GM23338 (cell line): Measurements from ENCODE around the gene RNF4.

Experiments
- TF ChIP-seq, protein P1 (sequence below): IDR thresholded peaks from one replicate; pipeline ENCODE4 v1.6.1; 2018; ENCODE audit warnings: antibody characterized with exemption; ENCODE audit not compliant: unreplicated experiment
- TF ChIP-seq, protein P2 (sequence below), 2 experiments: fragments of 200-600 bp in 1 of 2; sonication (generic) in 1 of 2; conservative IDR thresholded peaks; 2 replicates each; pipeline versions ENCODE4 v1.5.1 to v1.6.1; 2016 to 2017; ENCODE audit warnings: antibody characterized with exemption in 2 of 2, low read depth in 2 of 2, mild to moderate bottlenecking in 2 of 2, moderate library complexity in 1 of 2
- TF ChIP-seq, protein P3 (sequence below): IDR thresholded peaks from 2 replicates; pipeline ENCODE4 v1.6.1; 2016; ENCODE audit warnings: antibody characterized with exemption

DNA sequence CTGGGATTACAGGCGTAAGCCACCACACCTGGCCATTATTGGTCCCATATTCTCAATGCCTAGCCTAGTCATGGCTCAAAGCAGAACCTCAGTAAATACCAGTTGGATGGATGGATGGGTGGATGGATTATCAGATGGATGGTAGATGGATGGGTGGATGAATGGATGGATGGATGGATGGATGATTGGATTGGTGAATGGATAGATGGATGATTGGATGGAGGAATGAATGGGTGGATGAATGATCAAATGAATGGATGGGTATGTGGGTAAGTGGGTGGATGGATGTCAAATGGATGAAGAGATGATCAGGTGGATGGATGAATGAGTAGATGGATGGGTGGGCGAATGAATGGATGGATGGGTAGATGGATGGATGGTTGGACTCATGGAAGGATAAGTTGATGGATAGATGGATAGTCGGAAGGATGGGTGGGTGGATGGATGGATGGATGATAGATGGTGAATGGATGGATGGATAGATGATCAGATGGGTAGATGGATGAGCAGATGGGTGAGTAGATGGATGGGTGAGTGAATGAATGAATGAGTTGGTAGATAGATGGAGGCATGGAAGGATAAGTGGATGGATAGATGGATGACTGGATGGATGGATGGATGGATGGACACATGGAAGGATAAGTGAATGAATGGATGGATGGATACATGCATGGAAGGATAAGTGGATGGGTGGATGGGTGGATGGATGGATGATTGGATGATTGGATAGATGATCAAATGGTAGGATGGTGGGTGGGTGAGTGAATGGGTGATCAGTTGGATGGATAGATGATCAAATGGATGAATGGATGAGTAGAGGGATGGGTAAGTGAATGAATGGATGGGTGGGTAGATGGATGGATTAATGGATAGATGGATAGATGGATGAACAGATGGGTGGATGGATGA, 22.0 kb upstream of the RNF4 start:
- TF ChIP-seq, protein P1, sequence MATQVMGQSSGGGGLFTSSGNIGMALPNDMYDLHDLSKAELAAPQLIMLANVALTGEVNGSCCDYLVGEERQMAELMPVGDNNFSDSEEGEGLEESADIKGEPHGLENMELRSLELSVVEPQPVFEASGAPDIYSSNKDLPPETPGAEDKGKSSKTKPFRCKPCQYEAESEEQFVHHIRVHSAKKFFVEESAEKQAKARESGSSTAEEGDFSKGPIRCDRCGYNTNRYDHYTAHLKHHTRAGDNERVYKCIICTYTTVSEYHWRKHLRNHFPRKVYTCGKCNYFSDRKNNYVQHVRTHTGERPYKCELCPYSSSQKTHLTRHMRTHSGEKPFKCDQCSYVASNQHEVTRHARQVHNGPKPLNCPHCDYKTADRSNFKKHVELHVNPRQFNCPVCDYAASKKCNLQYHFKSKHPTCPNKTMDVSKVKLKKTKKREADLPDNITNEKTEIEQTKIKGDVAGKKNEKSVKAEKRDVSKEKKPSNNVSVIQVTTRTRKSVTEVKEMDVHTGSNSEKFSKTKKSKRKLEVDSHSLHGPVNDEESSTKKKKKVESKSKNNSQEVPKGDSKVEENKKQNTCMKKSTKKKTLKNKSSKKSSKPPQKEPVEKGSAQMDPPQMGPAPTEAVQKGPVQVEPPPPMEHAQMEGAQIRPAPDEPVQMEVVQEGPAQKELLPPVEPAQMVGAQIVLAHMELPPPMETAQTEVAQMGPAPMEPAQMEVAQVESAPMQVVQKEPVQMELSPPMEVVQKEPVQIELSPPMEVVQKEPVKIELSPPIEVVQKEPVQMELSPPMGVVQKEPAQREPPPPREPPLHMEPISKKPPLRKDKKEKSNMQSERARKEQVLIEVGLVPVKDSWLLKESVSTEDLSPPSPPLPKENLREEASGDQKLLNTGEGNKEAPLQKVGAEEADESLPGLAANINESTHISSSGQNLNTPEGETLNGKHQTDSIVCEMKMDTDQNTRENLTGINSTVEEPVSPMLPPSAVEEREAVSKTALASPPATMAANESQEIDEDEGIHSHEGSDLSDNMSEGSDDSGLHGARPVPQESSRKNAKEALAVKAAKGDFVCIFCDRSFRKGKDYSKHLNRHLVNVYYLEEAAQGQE, result no peak
- TF ChIP-seq, protein P2, sequence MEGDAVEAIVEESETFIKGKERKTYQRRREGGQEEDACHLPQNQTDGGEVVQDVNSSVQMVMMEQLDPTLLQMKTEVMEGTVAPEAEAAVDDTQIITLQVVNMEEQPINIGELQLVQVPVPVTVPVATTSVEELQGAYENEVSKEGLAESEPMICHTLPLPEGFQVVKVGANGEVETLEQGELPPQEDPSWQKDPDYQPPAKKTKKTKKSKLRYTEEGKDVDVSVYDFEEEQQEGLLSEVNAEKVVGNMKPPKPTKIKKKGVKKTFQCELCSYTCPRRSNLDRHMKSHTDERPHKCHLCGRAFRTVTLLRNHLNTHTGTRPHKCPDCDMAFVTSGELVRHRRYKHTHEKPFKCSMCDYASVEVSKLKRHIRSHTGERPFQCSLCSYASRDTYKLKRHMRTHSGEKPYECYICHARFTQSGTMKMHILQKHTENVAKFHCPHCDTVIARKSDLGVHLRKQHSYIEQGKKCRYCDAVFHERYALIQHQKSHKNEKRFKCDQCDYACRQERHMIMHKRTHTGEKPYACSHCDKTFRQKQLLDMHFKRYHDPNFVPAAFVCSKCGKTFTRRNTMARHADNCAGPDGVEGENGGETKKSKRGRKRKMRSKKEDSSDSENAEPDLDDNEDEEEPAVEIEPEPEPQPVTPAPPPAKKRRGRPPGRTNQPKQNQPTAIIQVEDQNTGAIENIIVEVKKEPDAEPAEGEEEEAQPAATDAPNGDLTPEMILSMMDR (conservative IDR thresholded peaks at IDR 0.05; ENCODE audit: low read depth in 2 of 2), result no peak
- TF ChIP-seq, protein P3, sequence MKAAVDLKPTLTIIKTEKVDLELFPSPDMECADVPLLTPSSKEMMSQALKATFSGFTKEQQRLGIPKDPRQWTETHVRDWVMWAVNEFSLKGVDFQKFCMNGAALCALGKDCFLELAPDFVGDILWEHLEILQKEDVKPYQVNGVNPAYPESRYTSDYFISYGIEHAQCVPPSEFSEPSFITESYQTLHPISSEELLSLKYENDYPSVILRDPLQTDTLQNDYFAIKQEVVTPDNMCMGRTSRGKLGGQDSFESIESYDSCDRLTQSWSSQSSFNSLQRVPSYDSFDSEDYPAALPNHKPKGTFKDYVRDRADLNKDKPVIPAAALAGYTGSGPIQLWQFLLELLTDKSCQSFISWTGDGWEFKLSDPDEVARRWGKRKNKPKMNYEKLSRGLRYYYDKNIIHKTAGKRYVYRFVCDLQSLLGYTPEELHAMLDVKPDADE, result no peak
